ENCODE results near the gene TRPM2.

DNA sequence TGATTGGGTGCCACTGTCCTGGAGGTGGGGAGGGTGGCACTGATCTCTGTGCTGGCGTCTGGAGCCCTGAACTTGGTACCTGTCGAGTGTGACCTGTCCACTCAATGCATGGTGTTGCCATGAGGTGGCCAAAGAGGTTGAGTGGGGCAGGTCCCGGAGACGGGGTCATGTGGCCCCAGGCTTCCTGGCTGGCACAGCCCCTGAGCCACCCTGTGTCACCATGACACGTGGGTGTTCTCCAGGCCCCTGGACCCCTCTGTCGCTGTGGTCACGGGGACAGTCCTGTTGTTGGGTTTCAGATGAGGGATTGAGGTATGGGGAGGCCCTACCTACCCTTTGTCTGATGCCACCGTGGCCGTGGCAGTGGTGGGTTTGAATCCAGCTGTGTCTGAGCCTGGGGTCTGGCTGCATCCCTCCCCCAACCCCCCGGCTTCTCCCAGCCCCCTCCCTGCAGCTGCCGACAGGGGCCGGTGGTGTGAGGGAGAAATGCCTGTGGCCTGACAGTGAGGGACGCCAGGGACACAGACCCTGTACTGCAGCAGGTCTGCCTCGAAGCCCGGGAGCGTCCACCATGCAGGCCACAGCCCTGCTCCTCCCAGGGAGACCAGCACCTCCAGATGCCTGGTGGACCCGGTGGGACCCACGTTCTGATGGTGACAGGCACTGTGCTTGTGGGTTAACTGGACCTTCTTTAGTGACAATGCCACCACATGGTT lies 12.0 kb downstream of the TRPM2 start:
- no peak for TF ChIP-seq POLR2A (IDR thresholded peaks at IDR 0.05)
- TF ChIP-seq, protein P1, sequence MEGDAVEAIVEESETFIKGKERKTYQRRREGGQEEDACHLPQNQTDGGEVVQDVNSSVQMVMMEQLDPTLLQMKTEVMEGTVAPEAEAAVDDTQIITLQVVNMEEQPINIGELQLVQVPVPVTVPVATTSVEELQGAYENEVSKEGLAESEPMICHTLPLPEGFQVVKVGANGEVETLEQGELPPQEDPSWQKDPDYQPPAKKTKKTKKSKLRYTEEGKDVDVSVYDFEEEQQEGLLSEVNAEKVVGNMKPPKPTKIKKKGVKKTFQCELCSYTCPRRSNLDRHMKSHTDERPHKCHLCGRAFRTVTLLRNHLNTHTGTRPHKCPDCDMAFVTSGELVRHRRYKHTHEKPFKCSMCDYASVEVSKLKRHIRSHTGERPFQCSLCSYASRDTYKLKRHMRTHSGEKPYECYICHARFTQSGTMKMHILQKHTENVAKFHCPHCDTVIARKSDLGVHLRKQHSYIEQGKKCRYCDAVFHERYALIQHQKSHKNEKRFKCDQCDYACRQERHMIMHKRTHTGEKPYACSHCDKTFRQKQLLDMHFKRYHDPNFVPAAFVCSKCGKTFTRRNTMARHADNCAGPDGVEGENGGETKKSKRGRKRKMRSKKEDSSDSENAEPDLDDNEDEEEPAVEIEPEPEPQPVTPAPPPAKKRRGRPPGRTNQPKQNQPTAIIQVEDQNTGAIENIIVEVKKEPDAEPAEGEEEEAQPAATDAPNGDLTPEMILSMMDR (IDR thresholded peaks at IDR 0.05), result no peak
